Brain microvascular endothelial cell (primary cell): Measurements from ENCODE around the gene PCLAF.

Experiments
- DNase-seq: peaks from one replicate; pipeline ENCODE4 v3.0.0-alpha.2; 2020
- H3K27ac ChIP-seq: fragments of 250-450 bp; sonication (Bioruptor Pico); 2 replicates; pipeline ENCODE4 v1.5.1; 2020; ENCODE audit warnings: mild to moderate bottlenecking, moderate library complexity
- H3K27me3 ChIP-seq: fragments of 250-450 bp; sonication (Bioruptor Pico); replicated peaks from 2 replicates; pipeline ENCODE4 v1.5.1; 2020; ENCODE audit warnings: mild to moderate bottlenecking
- H3K36me3 ChIP-seq: fragments of 250-450 bp; sonication (Bioruptor Pico); replicated peaks from 2 replicates; pipeline ENCODE4 v1.5.1; 2020; ENCODE audit warnings: mild to moderate bottlenecking
- H3K4me3 ChIP-seq: 2 replicates; pipeline ENCODE4 v1.5.1; 2011; ENCODE audit warnings: low read depth, mild to moderate bottlenecking, control low read depth, low read length, moderate library complexity
- CTCF ChIP-seq: IDR thresholded peaks from 2 replicates; pipeline ENCODE4 v1.5.1; 2011; ENCODE audit warnings: low read depth, mild to moderate bottlenecking, moderate library complexity, low read length, control low read depth, inconsistent platforms; ENCODE audit errors: missing control alignments
- in situ Hi-C: cut with HindIII; loops from 2 replicates; pipeline ENCODE4 v1.10.0; 2017; ENCODE audit warnings: low sequenced_read_pairs, low pct_ligation_motif_present

Gene PCLAF

GRCh38 chr15:64381000-64381751 is at the start of gene PCLAF:
Gene PCLAF (minus strand): TSS chr15:64381441. CDS start chr15:64381371, 70 bp downstream.
- H3K4me3 ChIP-seq = peak within 1 kb of the TSS; percentile 78
- peak; percentile 97 for DNase-seq
- H3K27ac ChIP-seq = no peak within 1 kb of the TSS
- TF ChIP-seq CTCF = no peak
- no peaks in the 10 kb centered on the region for H3K27me3 ChIP-seq
- in situ Hi-C loops = no loop called here
- H3K36me3 ChIP-seq = no peaks in the 10 kb centered on the region

- Histone ChIP-seq H3K36me3 (peaks cover 25% of the 10 kb centered on the region), H3K27ac (peak overlapping the region; percentile 73)
- in situ Hi-C loops = no loop called here
These were observed 48.9 kb upstream of the PCLAF start for GRCh38 chr15:64430000-64430735.

GRCh38 chr15:64429448-64429847 is 48.2 kb upstream of the PCLAF start:
- no peak for TF ChIP-seq CTCF
- no peak overlapping the region for H3K4me3 ChIP-seq
- no peak for DNase-seq
- H3K27ac ChIP-seq = no peak overlapping the region
- H3K36me3 ChIP-seq = peaks cover 30% of the 10 kb centered on the region
- in situ Hi-C loops = no loop called here
- H3K27me3 ChIP-seq = no peaks in the 10 kb centered on the region

More at GRCh38 chr15:64430000-64430735, 48.9 kb upstream of the PCLAF start:
- H3K27me3 ChIP-seq = no peaks in the 10 kb centered on the region
- no peak for TF ChIP-seq CTCF
- no peak overlapping the region for H3K4me3 ChIP-seq
- DNase-seq = peak; percentile 64

- in situ Hi-C loops = no loop called here
- DNase-seq = no peak
These were observed 45.7 kb upstream of the PCLAF start for GRCh38 chr15:64426845-64427465.

GRCh38 chr15:64425221-64425620 is 44.0 kb upstream of the PCLAF start:
- Histone ChIP-seq H3K27me3 (no peaks in the 10 kb centered on the region), H3K4me3 (no peak overlapping the region), H3K36me3 (peaks cover 47% of the 10 kb centered on the region), H3K27ac (no peak overlapping the region)
- no peak for TF ChIP-seq CTCF
- in situ Hi-C loops = no loop called here
- DNase-seq = no peak

More at GRCh38 chr15:64426845-64427465, 45.7 kb upstream of the PCLAF start:
- Histone ChIP-seq H3K4me3 (no peak overlapping the region), H3K27me3 (no peaks in the 10 kb centered on the region), H3K36me3 (peaks cover 42% of the 10 kb centered on the region), H3K27ac (no peak overlapping the region)
- peak; percentile 13 for TF ChIP-seq CTCF
